Mammary epithelial cell (primary cell): Measurements from ENCODE around the gene PYY.

Experiments
- CTCF ChIP-seq, 2 donors: IDR thresholded peaks in 1 of 2; conservative IDR thresholded peaks in 1 of 2; 2 replicates each; pipeline ENCODE4 v1.5.1; 2011 to 2012; ENCODE audit warnings: inconsistent platforms in 2 of 2, low read length in 2 of 2, mild to moderate bottlenecking in 2 of 2, control low read depth in 1 of 2, low read depth in 1 of 2; ENCODE audit not compliant: insufficient read depth in 1 of 2; ENCODE audit errors: extremely low read depth in 1 of 2
- EZH2 ChIP-seq: IDR thresholded peaks from 2 replicates; pipeline ENCODE4 v1.6.1; 2012; ENCODE audit warnings: low read length, inconsistent platforms, borderline replicate concordance

DNA sequence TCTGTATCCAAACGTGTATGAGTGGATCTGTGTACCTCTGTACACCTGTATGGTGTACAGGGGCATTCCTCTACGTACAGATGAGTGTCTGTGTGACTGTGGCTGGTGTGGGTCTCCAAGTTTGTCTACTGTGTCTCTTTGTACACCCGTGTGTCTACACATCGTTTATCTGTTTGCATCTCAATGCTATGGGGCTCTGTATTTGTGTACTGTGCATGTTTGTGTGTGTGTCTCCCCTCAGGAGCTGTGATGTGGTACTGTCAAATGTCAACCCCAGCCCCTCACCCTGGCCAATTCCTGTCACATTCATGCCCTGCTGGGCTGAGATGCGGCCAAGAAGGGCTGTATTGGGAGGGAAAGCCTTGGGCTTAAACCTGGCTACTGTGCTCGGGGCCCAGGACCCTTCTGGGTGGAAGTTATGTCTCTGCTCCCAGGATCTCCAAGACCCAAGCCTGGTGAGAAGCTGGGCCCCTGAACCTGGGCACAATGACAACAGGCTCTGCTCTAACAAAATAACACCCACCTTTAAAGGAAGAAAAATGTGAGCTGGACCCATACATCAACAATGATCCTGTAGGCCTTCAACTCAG lies 47.2 kb upstream of the PYY start:
- TF ChIP-seq CTCF (conservative IDR thresholded peaks at IDR 0.05 in 1 of 2, IDR thresholded peaks at IDR 0.05 in 1 of 2; ENCODE audit: extremely low read depth in 1 of 2, insufficient read depth in 1 of 2, low read depth in 1 of 2, low read length in 2 of 2) (no peak), EZH2 (no peak)
